ENCODE measurements around the gene TFB1M. TPM values are rescaled to one million over a fixed set of nuclear protein-coding genes. Genes with fewer than 3 reads are reported as not detected.

The TFB1M gene
- total and polyA plus RNA-seq, 9 of the 15 experiments (the other 6 are each of a cell fraction or from before 2014, with no cell fraction given): 34.6 to 145 (median 40.4) TPM

- TF ChIP-seq HDAC8 (tag; IDR thresholded peaks at IDR 0.05) (no peak), PRPF4 (IDR thresholded peaks at IDR 0.05; ENCODE audit: insufficient read depth, low read depth, low read length, poor library complexity, severe bottlenecking) (no peak), ZNF133 (CRISPR knock-in tag; IDR thresholded peaks at IDR 0.05) (no peak), ARNT (IDR thresholded peaks at IDR 0.05) (no peak)
- TF ChIP-seq, protein P1, sequence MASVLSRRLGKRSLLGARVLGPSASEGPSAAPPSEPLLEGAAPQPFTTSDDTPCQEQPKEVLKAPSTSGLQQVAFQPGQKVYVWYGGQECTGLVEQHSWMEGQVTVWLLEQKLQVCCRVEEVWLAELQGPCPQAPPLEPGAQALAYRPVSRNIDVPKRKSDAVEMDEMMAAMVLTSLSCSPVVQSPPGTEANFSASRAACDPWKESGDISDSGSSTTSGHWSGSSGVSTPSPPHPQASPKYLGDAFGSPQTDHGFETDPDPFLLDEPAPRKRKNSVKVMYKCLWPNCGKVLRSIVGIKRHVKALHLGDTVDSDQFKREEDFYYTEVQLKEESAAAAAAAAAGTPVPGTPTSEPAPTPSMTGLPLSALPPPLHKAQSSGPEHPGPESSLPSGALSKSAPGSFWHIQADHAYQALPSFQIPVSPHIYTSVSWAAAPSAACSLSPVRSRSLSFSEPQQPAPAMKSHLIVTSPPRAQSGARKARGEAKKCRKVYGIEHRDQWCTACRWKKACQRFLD (CRISPR knock-in tag; IDR thresholded peaks at IDR 0.05): no peak
Observed at GRCh38 chr6:155349129-155349528, 34.8 kb upstream of the TFB1M start (continued).

DNA sequence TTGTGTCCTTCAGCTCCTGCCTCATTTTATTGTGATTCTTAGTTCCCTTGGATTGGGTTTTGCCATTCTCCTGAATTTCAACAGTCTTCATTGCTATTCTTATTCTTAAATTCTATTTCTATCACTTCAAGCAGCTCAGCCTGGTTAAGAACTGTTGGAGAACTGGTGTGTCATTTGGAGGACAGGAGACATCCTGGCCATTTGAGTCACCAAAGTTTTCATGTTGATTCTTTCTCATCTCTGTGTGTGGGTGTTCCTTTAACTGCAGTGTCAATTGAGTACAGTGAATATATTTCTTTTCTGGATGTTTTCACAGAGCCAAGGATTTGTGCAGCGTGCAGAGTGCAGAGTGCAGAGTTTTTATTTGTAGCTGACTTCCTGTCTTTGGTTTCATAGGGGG, 33.5 kb upstream of the TFB1M start:
- Histone ChIP-seq H3K4me1 (replicated peaks in 1 of 2; ENCODE audit: control insufficient read depth in 2 of 2, insufficient read depth in 2 of 2, low read length in 2 of 2) (no peaks in the 10 kb centered on the region), H3K27ac (ENCODE audit: extremely low read depth, low read depth, low read length) (no peak overlapping the region), H3K79me2 (ENCODE audit: control insufficient read depth, insufficient read depth, low read length) (no peaks in the 10 kb centered on the region), H3K27me3 (ENCODE audit: control insufficient read depth in 2 of 2, insufficient read depth in 2 of 2, low read length in 2 of 2) (no peaks in the 10 kb centered on the region), H3K4me2 (ENCODE audit: insufficient read depth, low read length) (no peak overlapping the region), H3K9ac (ENCODE audit: insufficient read depth in 1 of 2, low read depth in 2 of 2, low read length in 2 of 2) (no peak overlapping the region), H3K9me1 (ENCODE audit: control insufficient read depth, insufficient read depth, low read length) (no peaks in the 10 kb centered on the region), H3K36me3 (ENCODE audit: control insufficient read depth, insufficient read depth, low read length) (no peaks in the 10 kb centered on the region), H3K4me3 (no peak overlapping the region), H4K20me1 (replicated peaks; ENCODE audit: control insufficient read depth, insufficient read depth, low read length) (no peaks in the 10 kb centered on the region), H2AFZ (ENCODE audit: low read depth, low read length) (no peak overlapping the region), H3K9me3 (replicated peaks; ENCODE audit: control insufficient read depth, insufficient read depth, low read depth, low read length) (no peaks in the 10 kb centered on the region)
- no TSS peak for BruUV-seq (replicated peaks)
- in situ Hi-C loops (cut with MboI): no loop called here
- ATAC-seq: no peak
- ChIA-PET CTCF (ENCODE audit: low intra/inter-chr PET ratio) (no interaction called here), POLR2A (interaction anchor here (0.8 to 1.0 kb wide), 3 partner anchors 18 to 1839 kb away, joined by 3 read pairs; no protein-coding TSS in a partner anchor)
- DNase-seq (ENCODE audit: extremely low read depth in 1 of 4, low spot score in 3 of 4): no peak
- intact Hi-C loops (cut with micrococcal nuclease): no loop called here
- WGBS (ENCODE audit: insufficient coverage, low coverage, missing lambda C conversion rate): 0% methylated on average over 1 of the region's 1 CpG
- no peak for FAIRE-seq
- TF ChIP-seq, protein P2, sequence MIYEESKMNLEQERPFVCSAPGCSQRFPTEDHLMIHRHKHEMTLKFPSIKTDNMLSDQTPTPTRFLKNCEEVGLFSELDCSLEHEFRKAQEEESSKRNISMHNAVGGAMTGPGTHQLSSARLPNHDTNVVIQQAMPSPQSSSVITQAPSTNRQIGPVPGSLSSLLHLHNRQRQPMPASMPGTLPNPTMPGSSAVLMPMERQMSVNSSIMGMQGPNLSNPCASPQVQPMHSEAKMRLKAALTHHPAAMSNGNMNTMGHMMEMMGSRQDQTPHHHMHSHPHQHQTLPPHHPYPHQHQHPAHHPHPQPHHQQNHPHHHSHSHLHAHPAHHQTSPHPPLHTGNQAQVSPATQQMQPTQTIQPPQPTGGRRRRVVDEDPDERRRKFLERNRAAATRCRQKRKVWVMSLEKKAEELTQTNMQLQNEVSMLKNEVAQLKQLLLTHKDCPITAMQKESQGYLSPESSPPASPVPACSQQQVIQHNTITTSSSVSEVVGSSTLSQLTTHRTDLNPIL (CRISPR knock-in tag; IDR thresholded peaks at IDR 0.05): no peak
- TF ChIP-seq ILK (tag; IDR thresholded peaks at IDR 0.05; ENCODE audit: borderline replicate concordance, low read depth) (no peak), MNT (conservative IDR thresholded peaks at IDR 0.05) (no peak), ZNF316 (IDR thresholded peaks at IDR 0.05) (no peak), POLR2G (IDR thresholded peaks at IDR 0.05; ENCODE audit: low read depth, low read length) (no peak), HDAC3 (IDR thresholded peaks at IDR 0.05; ENCODE audit: borderline replicate concordance, partially characterized antibody) (no peak)
- TF ChIP-seq, protein P3, sequence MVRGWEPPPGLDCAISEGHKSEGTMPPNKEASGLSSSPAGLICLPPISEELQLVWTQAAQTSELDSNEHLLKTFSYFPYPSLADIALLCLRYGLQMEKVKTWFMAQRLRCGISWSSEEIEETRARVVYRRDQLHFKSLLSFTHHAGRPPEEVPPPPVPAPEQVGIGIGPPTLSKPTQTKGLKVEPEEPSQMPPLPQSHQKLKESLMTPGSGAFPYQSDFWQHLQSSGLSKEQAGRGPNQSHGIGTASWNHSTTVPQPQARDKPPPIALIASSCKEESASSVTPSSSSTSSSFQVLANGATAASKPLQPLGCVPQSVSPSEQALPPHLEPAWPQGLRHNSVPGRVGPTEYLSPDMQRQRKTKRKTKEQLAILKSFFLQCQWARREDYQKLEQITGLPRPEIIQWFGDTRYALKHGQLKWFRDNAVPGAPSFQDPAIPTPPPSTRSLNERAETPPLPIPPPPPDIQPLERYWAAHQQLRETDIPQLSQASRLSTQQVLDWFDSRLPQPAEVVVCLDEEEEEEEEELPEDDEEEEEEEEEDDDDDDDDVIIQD (CRISPR knock-in tag; IDR thresholded peaks at IDR 0.05): no peak
- TF ChIP-seq, protein P4, sequence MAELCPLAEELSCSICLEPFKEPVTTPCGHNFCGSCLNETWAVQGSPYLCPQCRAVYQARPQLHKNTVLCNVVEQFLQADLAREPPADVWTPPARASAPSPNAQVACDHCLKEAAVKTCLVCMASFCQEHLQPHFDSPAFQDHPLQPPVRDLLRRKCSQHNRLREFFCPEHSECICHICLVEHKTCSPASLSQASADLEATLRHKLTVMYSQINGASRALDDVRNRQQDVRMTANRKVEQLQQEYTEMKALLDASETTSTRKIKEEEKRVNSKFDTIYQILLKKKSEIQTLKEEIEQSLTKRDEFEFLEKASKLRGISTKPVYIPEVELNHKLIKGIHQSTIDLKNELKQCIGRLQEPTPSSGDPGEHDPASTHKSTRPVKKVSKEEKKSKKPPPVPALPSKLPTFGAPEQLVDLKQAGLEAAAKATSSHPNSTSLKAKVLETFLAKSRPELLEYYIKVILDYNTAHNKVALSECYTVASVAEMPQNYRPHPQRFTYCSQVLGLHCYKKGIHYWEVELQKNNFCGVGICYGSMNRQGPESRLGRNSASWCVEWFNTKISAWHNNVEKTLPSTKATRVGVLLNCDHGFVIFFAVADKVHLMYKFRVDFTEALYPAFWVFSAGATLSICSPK (IDR thresholded peaks at IDR 0.05; ENCODE audit: borderline replicate concordance): no peak
